Ishikawa (cell line): ENCODE results near the gene SPRR2D.

Source experiments
- CEBPB ChIP-seq: IDR thresholded peaks from 2 replicates; pipeline ENCODE4 v1.6.1; 2012
- CREB1 ChIP-seq: IDR thresholded peaks from 2 replicates; pipeline ENCODE4 v1.6.1; 2012; ENCODE audit warnings: low read depth
- EGR1 ChIP-seq: IDR thresholded peaks from 2 replicates; pipeline ENCODE4 v1.6.1; 2012
- EP300 ChIP-seq: IDR thresholded peaks from 2 replicates; pipeline ENCODE4 v1.6.1; 2012; ENCODE audit warnings: borderline replicate concordance
- FOXM1 ChIP-seq: IDR thresholded peaks from 2 replicates; pipeline ENCODE4 v1.6.1; 2012; ENCODE audit warnings: low read depth, borderline replicate concordance
- NFIC ChIP-seq: IDR thresholded peaks from 2 replicates; pipeline ENCODE4 v1.6.1; 2012
- RAD21 ChIP-seq: IDR thresholded peaks from 2 replicates; pipeline ENCODE4 v1.6.1; 2012; ENCODE audit warnings: low read depth
- TAF1 ChIP-seq: IDR thresholded peaks from 2 replicates; pipeline ENCODE4 v1.6.1; 2012; ENCODE audit warnings: low read depth, mild to moderate bottlenecking
- TCF12 ChIP-seq: IDR thresholded peaks from 2 replicates; pipeline ENCODE4 v1.6.1; 2012; ENCODE audit warnings: low read depth
- TEAD4 ChIP-seq: IDR thresholded peaks from 2 replicates; pipeline ENCODE4 v1.6.1; 2012
- YY1 ChIP-seq: IDR thresholded peaks from 2 replicates; pipeline ENCODE4 v1.6.1; 2012; ENCODE audit warnings: low read depth
- ZBTB7A ChIP-seq: IDR thresholded peaks from 2 replicates; pipeline ENCODE4 v1.6.1; 2012; ENCODE audit warnings: low read depth
- TF ChIP-seq, protein P1 (sequence below): IDR thresholded peaks from 2 replicates; pipeline ENCODE4 v1.6.1; 2012
- TF ChIP-seq, protein P2 (sequence below): IDR thresholded peaks from 2 replicates; pipeline ENCODE4 v1.6.1; 2012; ENCODE audit warnings: low read depth, mild to moderate bottlenecking
- TF ChIP-seq, protein P3 (sequence below): IDR thresholded peaks from 2 replicates; pipeline ENCODE4 v1.6.1; 2012

The SPRR2D gene

DNA sequence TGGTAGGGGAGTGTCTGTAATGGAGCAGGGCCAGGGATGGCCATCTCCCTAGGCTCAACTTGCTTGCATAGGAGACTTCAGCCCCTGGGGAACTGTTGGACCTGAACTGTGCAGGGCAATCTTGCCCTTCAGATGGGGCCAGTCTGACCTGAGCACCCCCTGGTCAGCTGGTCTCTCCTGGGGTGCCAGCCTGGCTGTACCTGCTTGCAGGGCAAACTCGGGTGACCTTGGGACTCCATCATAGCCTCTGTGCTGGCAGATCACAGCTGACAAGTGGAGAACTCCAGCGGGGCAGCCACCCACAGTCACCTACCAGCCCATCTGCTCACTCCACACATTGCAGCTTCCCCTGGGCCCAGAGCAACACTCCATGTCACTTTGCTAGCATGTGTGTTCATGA, 8.3 kb upstream of the SPRR2D start:
- TF ChIP-seq RAD21 = no peak
- TF ChIP-seq, protein P1, sequence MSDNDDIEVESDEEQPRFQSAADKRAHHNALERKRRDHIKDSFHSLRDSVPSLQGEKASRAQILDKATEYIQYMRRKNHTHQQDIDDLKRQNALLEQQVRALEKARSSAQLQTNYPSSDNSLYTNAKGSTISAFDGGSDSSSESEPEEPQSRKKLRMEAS = no peak

DNA sequence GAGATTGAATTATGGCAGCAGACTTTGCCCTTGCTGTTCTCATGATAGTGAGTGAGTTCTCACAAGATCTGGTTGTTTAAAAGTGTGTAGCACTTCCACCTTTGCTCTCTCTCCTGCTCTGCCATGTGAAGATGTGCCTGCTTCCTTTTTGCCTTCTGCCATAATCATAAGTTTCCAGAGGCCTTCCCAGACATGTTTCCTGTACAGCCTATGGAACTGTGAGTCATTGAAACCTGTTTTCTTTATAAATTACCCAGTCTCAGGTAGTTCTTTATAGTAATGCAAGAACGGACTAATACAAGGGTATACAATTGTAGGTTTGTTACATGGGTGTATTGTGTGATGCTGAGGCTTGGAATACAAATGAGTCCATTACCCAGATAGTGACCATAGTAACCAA, 5.7 kb downstream of the SPRR2D start:
- TF ChIP-seq TAF1 = no peak

DNA sequence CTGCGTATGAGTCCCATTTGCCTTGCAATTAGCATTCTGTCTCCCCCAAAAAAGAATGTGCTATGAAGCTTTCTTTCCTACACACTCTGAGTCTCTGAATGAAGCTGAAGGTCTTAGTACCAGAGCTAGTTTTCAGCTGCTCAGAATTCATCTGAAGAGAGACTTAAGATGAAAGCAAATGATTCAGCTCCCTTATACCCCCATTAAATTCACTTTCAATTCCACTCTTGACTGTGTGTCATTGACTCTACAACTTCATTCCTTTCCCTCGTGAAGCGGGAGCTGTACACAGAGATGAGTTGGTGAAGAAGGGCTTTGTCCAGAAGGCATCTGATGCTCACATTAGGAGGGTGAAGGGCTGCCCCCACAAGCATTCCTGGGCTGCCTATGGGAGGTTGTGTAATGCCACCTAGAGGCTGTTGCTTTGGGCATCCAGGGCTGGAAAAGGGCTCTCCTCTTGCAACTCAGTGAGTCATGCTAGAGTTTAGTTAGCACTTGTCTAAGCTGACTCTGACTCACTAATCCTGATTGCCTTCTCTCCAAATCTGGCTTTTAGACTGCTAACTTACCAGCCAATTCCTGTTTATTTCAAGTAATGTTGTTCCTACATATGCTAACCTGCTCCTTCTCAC, 8.1 kb downstream of the SPRR2D start:
- TF ChIP-seq NFIC (no peak), CREB1 (no peak), CEBPB (no peak), RAD21 (peak; percentile 33; the same call in 1 of the 2 replicates), FOXM1 (no peak)

DNA sequence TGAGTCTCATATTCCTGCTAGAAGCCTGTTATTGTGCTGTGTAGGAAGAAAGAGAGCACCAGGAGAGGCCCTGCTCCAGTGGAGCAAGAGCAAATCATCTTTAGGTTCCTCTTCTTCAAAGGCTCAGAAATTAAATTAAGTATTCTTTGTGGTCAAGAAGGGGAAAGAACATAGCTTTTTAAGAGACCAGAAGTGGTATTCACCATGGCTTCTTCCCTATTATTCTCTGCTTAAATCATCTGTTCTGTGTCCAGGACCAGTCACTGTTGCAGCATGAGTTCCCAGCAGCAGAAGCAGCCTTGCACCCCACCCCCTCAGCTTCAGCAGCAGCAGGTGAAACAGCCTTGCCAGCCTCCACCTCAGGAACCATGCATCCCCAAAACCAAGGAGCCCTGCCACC, 8.8 kb downstream of the SPRR2D start:
- no peak for TF ChIP-seq CREB1
- no peak for TF ChIP-seq TCF12
- TF ChIP-seq EGR1 = no peak

DNA sequence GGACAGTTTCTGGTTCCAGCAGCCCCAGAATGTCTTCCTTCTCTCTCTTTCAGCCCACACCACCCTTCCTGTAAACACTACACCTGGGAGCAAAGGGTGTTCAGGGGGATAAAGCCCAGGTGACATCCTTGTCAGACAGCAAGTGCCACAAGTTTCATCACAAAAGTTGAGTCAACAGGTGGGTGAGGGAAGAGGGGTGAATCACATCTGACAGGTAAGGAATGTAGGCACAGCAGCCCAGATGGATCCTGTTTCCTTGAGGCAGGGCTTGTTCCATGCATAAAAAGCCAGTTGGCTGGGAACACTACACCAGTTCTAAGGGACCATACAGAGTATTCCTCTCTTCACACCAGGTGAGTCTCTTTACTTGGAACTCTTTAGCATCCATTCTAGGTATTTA, 10.0 kb downstream of the SPRR2D start, which contains the start of gene SPRR1B:
Gene SPRR1B, plus strand, starts transcription at position 309 of the 400 bp plus-strand sequence. CDS start 1,143 bp downstream, outside the sequence.
- TF ChIP-seq, protein P2, sequence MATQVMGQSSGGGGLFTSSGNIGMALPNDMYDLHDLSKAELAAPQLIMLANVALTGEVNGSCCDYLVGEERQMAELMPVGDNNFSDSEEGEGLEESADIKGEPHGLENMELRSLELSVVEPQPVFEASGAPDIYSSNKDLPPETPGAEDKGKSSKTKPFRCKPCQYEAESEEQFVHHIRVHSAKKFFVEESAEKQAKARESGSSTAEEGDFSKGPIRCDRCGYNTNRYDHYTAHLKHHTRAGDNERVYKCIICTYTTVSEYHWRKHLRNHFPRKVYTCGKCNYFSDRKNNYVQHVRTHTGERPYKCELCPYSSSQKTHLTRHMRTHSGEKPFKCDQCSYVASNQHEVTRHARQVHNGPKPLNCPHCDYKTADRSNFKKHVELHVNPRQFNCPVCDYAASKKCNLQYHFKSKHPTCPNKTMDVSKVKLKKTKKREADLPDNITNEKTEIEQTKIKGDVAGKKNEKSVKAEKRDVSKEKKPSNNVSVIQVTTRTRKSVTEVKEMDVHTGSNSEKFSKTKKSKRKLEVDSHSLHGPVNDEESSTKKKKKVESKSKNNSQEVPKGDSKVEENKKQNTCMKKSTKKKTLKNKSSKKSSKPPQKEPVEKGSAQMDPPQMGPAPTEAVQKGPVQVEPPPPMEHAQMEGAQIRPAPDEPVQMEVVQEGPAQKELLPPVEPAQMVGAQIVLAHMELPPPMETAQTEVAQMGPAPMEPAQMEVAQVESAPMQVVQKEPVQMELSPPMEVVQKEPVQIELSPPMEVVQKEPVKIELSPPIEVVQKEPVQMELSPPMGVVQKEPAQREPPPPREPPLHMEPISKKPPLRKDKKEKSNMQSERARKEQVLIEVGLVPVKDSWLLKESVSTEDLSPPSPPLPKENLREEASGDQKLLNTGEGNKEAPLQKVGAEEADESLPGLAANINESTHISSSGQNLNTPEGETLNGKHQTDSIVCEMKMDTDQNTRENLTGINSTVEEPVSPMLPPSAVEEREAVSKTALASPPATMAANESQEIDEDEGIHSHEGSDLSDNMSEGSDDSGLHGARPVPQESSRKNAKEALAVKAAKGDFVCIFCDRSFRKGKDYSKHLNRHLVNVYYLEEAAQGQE = no peak
- TF ChIP-seq TAF1 (no peak), NFIC (no peak), ZBTB7A (no peak), TCF12 (no peak), FOXM1 (no peak), EGR1 (no peak), TEAD4 (no peak), RAD21 (no peak)

DNA sequence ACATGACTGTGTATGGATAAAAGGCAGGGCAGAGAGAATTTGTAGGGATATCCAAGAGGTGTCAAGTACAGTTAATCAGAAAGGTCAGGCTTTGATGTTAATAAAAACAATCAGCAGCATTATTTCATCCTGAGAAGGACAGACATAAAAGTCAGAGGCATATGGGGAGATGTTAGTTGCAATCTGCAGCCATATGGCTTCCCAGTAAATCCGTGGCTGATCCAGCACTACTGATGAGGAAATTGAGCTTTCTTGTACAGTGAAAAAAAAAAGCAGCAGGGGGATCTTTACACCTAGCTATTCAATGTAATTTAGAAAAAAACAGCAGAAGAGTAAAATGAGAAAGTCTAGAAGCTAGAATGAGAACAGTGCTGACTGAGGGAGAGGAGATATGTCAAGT, 12.2 kb downstream of the SPRR2D start:
- TF ChIP-seq CEBPB (no peak), NFIC (no peak), YY1 (no peak), ZBTB7A (no peak), RAD21 (no peak)
- TF ChIP-seq, protein P1 = no peak
- TF ChIP-seq, protein P3, sequence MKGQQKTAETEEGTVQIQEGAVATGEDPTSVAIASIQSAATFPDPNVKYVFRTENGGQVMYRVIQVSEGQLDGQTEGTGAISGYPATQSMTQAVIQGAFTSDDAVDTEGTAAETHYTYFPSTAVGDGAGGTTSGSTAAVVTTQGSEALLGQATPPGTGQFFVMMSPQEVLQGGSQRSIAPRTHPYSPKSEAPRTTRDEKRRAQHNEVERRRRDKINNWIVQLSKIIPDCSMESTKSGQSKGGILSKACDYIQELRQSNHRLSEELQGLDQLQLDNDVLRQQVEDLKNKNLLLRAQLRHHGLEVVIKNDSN = no peak

DNA sequence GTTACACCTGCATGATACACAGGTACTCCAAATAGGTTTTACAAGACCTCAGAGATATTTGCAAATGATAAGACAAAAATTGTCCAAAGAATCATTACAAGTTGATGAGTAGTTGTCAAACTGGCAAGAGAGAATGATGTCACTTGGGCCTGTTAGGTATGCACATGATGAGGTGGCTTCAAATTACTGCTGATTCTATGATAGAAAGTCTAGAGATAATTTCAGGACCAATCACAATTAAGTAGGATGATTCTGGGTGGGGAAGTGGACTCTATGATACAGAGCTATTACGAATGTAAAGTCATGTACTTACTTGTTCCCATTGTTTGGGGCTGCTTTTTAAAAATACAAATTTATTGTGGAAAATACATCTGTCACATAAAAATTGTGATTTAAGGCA, 15.1 kb downstream of the SPRR2D start:
- TF ChIP-seq, protein P2 = no peak
- TF ChIP-seq ZBTB7A (no peak), EP300 (no peak), TEAD4 (no peak), NFIC (no peak), CEBPB (no peak), YY1 (no peak)
- TF ChIP-seq, protein P1 = no peak

DNA sequence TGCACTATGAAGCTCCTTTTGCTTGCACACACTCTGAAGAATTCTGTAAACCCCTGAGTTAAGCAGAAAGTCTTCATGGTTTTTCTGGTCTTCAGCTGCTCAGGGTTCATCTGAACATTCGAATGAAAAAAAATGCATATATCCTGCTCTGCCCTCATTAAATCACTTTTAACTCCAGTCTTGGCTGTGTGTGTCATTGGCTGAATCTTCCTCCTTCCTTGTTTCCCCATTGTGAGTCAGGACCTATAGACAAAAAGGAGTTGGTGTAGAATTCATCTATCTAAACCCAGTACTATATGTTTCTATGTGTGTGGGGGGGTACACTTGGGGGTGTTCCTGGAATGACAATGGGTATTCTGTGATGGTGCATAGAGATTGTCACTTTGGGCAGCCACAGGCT, 16.5 kb downstream of the SPRR2D start:
- TF ChIP-seq TAF1 (no peak), CEBPB (no peak), EP300 (no peak), RAD21 (no peak), TCF12 (no peak)
- TF ChIP-seq, protein P2 = no peak
- TF ChIP-seq, protein P1 = no peak
- TF ChIP-seq, protein P3 = no peak
